H1 (cell line): ENCODE results near the gene KRABD2.

Experiments used
- GABPA ChIP-seq: IDR thresholded peaks from 2 replicates; pipeline ENCODE4 v1.6.1; 2011; ENCODE audit warnings: mild to moderate bottlenecking, low read length, moderate library complexity, borderline replicate concordance; ENCODE audit not compliant: insufficient read depth
- GTF2F1 ChIP-seq: IDR thresholded peaks from 2 replicates; pipeline ENCODE4 v1.6.1; 2012; ENCODE audit warnings: low read depth, low read length, improper control_type of control experiment, borderline replicate concordance
- RXRA ChIP-seq: IDR thresholded peaks from 2 replicates; pipeline ENCODE4 v1.6.1; 2011; ENCODE audit warnings: low read depth, mild to moderate bottlenecking, low read length, moderate library complexity; ENCODE audit not compliant: insufficient read depth
- SRF ChIP-seq: IDR thresholded peaks from 2 replicates; pipeline ENCODE4 v1.6.1; 2011; ENCODE audit warnings: mild to moderate bottlenecking, low read depth, low read length, moderate library complexity

Gene KRABD2

GRCh38 chr17:8398980-8399379 lies 22.5 kb upstream of the KRABD2 start (continued):
- TF ChIP-seq GABPA (no peak), SRF (no peak), RXRA (no peak), GTF2F1 (no peak)
